ENCODE measurements around the gene CABCOCO1.

The CABCOCO1 gene

DNA sequence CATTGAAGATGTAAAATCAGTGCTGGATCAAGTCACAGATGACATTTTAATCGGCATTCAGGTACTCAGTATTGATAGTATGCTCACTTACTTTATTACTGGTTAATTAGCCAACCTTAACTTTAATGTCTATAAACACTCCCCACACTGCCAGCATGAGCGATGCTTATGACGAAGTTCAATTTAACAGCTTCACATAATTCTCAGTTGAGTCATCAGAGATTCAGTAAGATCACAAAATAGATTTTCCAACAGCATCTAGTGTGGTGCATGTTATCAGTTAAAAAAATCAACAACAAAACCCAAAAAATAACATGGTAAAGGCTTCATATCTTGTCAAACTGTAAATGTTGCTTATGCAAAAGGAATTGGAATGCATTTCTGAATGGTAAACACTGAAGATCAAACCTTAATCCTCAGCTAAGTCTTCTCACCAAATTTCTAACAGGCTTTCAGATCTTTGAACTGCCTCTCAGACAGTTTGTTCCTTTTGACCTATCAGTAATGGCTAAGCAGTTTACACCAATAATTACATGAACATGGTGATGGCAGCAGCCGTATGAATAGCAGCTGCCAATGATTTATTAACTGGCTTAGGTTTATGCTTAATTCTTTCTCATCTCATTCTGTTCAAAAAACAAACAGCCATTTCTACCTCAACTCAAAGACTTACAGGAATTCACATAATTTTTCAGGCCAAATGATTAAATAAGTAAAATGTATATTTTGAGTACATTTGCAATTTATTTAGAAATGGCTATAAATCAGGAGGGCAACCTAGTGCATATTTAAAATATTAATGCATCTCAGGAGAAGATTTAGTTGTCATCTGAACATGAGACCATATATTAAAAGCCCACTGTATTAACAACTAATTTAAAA lies 98.5 kb downstream of the CABCOCO1 start:
- ATAC-seq = peak; percentile 74
- no peak for TF ChIP-seq BACH2 (CRISPR knock-in tag; IDR thresholded peaks at IDR 0.05; ENCODE audit: borderline replicate concordance)
- TF ChIP-seq TOX (CRISPR knock-in tag; IDR thresholded peaks at IDR 0.05; ENCODE audit: borderline replicate concordance) = peak; percentile 72; the same call in 1 of the 2 replicates
- peak; percentile 72 for TF ChIP-seq ISL1 (CRISPR knock-in tag; IDR thresholded peaks at IDR 0.05)
- TF ChIP-seq, protein P1, sequence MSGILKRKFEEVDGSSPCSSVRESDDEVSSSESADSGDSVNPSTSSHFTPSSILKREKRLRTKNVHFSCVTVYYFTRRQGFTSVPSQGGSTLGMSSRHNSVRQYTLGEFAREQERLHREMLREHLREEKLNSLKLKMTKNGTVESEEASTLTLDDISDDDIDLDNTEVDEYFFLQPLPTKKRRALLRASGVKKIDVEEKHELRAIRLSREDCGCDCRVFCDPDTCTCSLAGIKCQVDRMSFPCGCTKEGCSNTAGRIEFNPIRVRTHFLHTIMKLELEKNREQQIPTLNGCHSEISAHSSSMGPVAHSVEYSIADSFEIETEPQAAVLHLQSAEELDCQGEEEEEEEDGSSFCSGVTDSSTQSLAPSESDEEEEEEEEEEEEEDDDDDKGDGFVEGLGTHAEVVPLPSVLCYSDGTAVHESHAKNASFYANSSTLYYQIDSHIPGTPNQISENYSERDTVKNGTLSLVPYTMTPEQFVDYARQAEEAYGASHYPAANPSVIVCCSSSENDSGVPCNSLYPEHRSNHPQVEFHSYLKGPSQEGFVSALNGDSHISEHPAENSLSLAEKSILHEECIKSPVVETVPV (CRISPR knock-in tag; IDR thresholded peaks at IDR 0.05) = no peak
- TF ChIP-seq ZC3H10 (CRISPR knock-in tag; IDR thresholded peaks at IDR 0.05) = peak; percentile 52; the same call in 1 of the 2 replicates

DNA sequence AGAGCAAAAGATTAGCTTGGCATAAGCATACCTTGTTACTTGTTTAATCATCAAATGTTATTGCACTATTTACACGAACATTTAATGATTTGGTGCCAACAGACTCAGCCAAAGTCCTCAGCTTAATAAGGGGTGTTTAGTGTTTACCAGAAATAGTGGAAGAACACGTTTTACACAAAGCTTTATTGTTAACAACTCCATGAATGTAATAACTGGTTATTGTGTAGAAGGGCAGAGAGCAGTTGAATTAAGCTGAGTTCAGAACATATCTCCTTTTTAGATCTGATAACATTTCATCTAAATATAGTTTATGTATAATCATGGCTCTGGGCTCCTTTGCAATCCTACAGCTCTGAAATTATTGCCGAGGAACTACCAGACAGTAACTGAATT lies 99.1 kb downstream of the CABCOCO1 start:
- TF ChIP-seq TCF4 (CRISPR knock-in tag; IDR thresholded peaks at IDR 0.05; ENCODE audit: borderline replicate concordance) = no peak
- peak; percentile 29; the same call in 2 of the 3 replicates for ATAC-seq

DNA sequence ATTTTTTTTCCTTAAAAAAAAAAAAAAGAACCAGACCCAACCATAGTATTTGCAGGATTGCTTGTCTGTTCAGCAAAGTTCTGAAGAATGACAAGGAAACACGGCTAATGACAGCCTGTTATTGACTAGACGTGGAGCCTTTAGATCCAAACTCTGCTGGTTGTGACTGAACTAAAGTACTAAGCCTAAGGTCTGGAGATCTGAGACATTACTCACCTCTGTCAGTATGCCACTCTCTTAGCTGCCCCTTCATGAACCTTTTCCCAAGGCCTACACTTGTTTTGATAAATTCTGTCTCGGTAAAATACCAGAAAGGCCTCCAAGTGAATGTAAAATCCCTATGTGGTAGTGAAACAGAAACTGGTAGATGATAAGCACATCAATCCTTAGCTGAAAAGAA lies 101.0 kb downstream of the CABCOCO1 start:
- TF ChIP-seq TOX (CRISPR knock-in tag; IDR thresholded peaks at IDR 0.05; ENCODE audit: borderline replicate concordance) = no peak
- no peak for TF ChIP-seq BACH2 (CRISPR knock-in tag; IDR thresholded peaks at IDR 0.05; ENCODE audit: borderline replicate concordance)
- TF ChIP-seq ZNF565 (CRISPR knock-in tag; conservative IDR thresholded peaks at IDR 0.05; ENCODE audit: low read depth) = no peak
- no peak for TF ChIP-seq ZNF70 (CRISPR knock-in tag; IDR thresholded peaks at IDR 0.05)
- no peak for TF ChIP-seq RARB (CRISPR knock-in tag; IDR thresholded peaks at IDR 0.05)
- TF ChIP-seq ZC3H10 (CRISPR knock-in tag; IDR thresholded peaks at IDR 0.05) = no peak
- no peak for ATAC-seq

DNA sequence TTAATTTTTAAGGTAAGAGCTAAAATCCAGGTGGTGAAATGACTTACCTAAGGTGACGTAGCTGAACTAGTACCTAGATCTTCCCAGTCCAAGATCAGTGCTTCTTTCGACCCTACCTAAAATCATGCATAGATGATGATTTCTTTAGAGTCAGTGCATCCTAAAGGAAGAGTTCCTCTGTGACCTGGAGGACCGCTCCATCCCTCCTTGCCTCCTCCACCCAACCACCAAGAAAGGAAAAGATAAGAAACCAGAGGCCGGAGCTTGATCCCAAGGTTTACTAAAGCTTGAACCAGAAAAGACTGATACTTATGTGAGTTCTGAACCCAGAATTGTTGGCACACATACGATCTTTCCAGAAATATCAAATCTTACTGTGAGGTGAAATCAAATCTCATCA lies 101.8 kb downstream of the CABCOCO1 start:
- TF ChIP-seq, protein P2, sequence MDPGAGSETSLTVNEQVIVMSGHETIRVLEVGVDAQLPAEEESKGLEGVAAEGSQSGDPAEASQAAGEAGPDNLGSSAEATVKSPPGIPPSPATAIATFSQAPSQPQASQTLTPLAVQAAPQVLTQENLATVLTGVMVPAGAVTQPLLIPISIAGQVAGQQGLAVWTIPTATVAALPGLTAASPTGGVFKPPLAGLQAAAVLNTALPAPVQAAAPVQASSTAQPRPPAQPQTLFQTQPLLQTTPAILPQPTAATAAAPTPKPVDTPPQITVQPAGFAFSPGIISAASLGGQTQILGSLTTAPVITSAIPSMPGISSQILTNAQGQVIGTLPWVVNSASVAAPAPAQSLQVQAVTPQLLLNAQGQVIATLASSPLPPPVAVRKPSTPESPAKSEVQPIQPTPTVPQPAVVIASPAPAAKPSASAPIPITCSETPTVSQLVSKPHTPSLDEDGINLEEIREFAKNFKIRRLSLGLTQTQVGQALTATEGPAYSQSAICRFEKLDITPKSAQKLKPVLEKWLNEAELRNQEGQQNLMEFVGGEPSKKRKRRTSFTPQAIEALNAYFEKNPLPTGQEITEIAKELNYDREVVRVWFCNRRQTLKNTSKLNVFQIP (CRISPR knock-in tag; IDR thresholded peaks at IDR 0.05; ENCODE audit: borderline replicate concordance, low read depth) = no peak
- TF ChIP-seq ZFP30 (CRISPR knock-in tag; IDR thresholded peaks at IDR 0.05) (no peak), PPARA (CRISPR knock-in tag; IDR thresholded peaks at IDR 0.05; ENCODE audit: borderline replicate concordance) (no peak), BACH2 (CRISPR knock-in tag; IDR thresholded peaks at IDR 0.05; ENCODE audit: borderline replicate concordance) (no peak), GLIS3 (CRISPR knock-in tag; IDR thresholded peaks at IDR 0.05) (no peak), ARNTL (CRISPR knock-in tag; IDR thresholded peaks at IDR 0.05; ENCODE audit: borderline replicate concordance, low read depth) (no peak), ZNF565 (CRISPR knock-in tag; conservative IDR thresholded peaks at IDR 0.05; ENCODE audit: low read depth) (no peak), OSR1 (CRISPR knock-in tag; IDR thresholded peaks at IDR 0.05) (no peak), RARB (CRISPR knock-in tag; IDR thresholded peaks at IDR 0.05) (no peak), ZC3H10 (CRISPR knock-in tag; IDR thresholded peaks at IDR 0.05) (no peak), CSDC2 (CRISPR knock-in tag; IDR thresholded peaks at IDR 0.05) (no peak), ZFP3 (CRISPR knock-in tag; IDR thresholded peaks at IDR 0.05) (no peak), ISL1 (CRISPR knock-in tag; IDR thresholded peaks at IDR 0.05) (no peak), TOX (CRISPR knock-in tag; IDR thresholded peaks at IDR 0.05; ENCODE audit: borderline replicate concordance) (no peak), TCF4 (CRISPR knock-in tag; IDR thresholded peaks at IDR 0.05; ENCODE audit: borderline replicate concordance) (no peak)
- TF ChIP-seq, protein P3, sequence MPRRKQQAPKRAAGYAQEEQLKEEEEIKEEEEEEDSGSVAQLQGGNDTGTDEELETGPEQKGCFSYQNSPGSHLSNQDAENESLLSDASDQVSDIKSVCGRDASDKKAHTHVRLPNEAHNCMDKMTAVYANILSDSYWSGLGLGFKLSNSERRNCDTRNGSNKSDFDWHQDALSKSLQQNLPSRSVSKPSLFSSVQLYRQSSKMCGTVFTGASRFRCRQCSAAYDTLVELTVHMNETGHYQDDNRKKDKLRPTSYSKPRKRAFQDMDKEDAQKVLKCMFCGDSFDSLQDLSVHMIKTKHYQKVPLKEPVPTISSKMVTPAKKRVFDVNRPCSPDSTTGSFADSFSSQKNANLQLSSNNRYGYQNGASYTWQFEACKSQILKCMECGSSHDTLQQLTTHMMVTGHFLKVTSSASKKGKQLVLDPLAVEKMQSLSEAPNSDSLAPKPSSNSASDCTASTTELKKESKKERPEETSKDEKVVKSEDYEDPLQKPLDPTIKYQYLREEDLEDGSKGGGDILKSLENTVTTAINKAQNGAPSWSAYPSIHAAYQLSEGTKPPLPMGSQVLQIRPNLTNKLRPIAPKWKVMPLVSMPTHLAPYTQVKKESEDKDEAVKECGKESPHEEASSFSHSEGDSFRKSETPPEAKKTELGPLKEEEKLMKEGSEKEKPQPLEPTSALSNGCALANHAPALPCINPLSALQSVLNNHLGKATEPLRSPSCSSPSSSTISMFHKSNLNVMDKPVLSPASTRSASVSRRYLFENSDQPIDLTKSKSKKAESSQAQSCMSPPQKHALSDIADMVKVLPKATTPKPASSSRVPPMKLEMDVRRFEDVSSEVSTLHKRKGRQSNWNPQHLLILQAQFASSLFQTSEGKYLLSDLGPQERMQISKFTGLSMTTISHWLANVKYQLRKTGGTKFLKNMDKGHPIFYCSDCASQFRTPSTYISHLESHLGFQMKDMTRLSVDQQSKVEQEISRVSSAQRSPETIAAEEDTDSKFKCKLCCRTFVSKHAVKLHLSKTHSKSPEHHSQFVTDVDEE (CRISPR knock-in tag; IDR thresholded peaks at IDR 0.05) = no peak
- TF ChIP-seq, protein P1 (CRISPR knock-in tag; IDR thresholded peaks at IDR 0.05) = no peak
- ATAC-seq = no peak

Measured in SK-N-SH treated with all-trans-retinoic acid at 6 μM for 48 hours (cell line).